22Rv1 (cell line): ENCODE measurements around the gene IL36RN.

ENCODE experiments used
- CTCF ChIP-seq: fragments of 450-650 bp; IDR thresholded peaks from 2 replicates; pipeline ENCODE4 v1.5.1; 2017; ENCODE audit warnings: mild to moderate bottlenecking
- ZFX ChIP-seq: fragments of 450-650 bp; IDR thresholded peaks from 2 replicates; pipeline ENCODE4 v1.6.1; 2017; ENCODE audit warnings: antibody characterized with exemption, borderline replicate concordance

GRCh38 chr2:113102133-113102532 lies 43.1 kb downstream of the IL36RN start:
- TF ChIP-seq CTCF (no peak), ZFX (no peak)
